Heart left ventricle (tissue), 16 donors: ENCODE measurements around the gene RNU5D-1. TPM values are rescaled to one million over a fixed set of nuclear protein-coding genes. Genes with fewer than 3 reads are reported as not detected.
A peak's percentile ranks its signal among the peaks of the same experiment; 100 is the strongest.
"Not testable (repeated sequence)": the region's sequence is repeated elsewhere in the genome, so short reads cannot be mapped to it uniquely, and the experiment has no call there.

Experiments
- ATAC-seq, 4 donors: fragments of 200-7000 bp; cut with Tn5 transposase; one replicate each; pipeline ENCODE4 v1.9.1; 2020 to 2022; ENCODE audit warnings: moderate library complexity in 4 of 4, mild to moderate bottlenecking in 3 of 4, moderate number of reproducible peaks in 1 of 4
- DNase-seq, 5 donors: peaks; one replicate each; pipeline ENCODE4 v3.0.0-alpha.2; 2020
- H3K27ac ChIP-seq, 12 donors: fragments of 200-600 bp; sonication (generic) in 4 of 12; one replicate each; pipeline versions ENCODE4 v1.5.0 to v1.8.0; 2016 to 2022; ENCODE audit warnings: mild to moderate bottlenecking in 2 of 12
- H3K27me3 ChIP-seq, 9 donors: fragments of 200-600 bp; sonication (generic) in 2 of 9; one replicate each; pipeline versions ENCODE4 v1.5.1 to v1.8.0; 2016 to 2022; ENCODE audit warnings: mild to moderate bottlenecking in 3 of 9
- H3K36me3 ChIP-seq, 9 donors: fragments of 200-600 bp; sonication (generic) in 2 of 9; one replicate each; pipeline versions ENCODE4 v1.5.0 to v1.8.0; 2018 to 2022; ENCODE audit warnings: mild to moderate bottlenecking in 2 of 9
- H3K4me1 ChIP-seq, 12 donors: fragments of 200-600 bp; sonication (generic) in 4 of 12; one replicate each; pipeline versions ENCODE4 v1.5.0 to v1.8.0; 2016 to 2022; ENCODE audit warnings: mild to moderate bottlenecking in 3 of 12
- H3K4me3 ChIP-seq, 12 donors: fragments of 200-600 bp; sonication (generic) in 4 of 12; one replicate each; pipeline versions ENCODE4 v1.5.0 to v1.8.0; 2017 to 2022; ENCODE audit warnings: mild to moderate bottlenecking in 9 of 12, moderate library complexity in 4 of 12
- H3K9me3 ChIP-seq, 12 donors: fragments of 200-600 bp; sonication (generic) in 4 of 12; one replicate each; pipeline versions ENCODE4 v1.5.0 to v1.8.0; 2016 to 2022; ENCODE audit warnings: mild to moderate bottlenecking in 1 of 12
- CTCF ChIP-seq, 12 donors: fragments of 200-600 bp; sonication (generic) in 4 of 12; IDR thresholded peaks; one replicate each; pipeline versions ENCODE4 v1.5.0 to v1.8.0; 2018 to 2022; ENCODE audit warnings: antibody characterized with exemption in 12 of 12, mild to moderate bottlenecking in 5 of 12
- POLR2A ChIP-seq, 2 donors: fragments of 450-650 bp; IDR thresholded peaks; one replicate each; pipeline ENCODE4 v1.6.1; 2017; ENCODE audit warnings: antibody characterized with exemption in 2 of 2, mild to moderate bottlenecking in 2 of 2, moderate library complexity in 2 of 2
- WGBS, 4 donors: extraction: QIAGEN DNeasy Blood & Tissue Kit in 2 of 4; methylation state at CpG; one replicate each; pipeline versions ENCODE4 v1.1.5 to v1.1.7; 2013 to 2018; 5-methylcytosine and 5-hydroxymethylcytosine counted together
- intact Hi-C, 10 donors: fragments of 100-400 bp; cut with DNase I; formaldehyde crosslinking; loops; one replicate each; pipeline versions ENCODE4 v1.11.1 to v1.14.2; 2022
- polyA plus RNA-seq, 2 donors: library from polyadenylated mRNA; stranded (reverse); fragments of 200-250 nt; gene quantifications; one replicate each; pipeline ENCODE4 v1.2.3, GENCODE V29; 2013
- total RNA-seq, 9 donors: library from RNA; depleted of rRNA in 2 of 9; stranded (reverse); fragments of >200 nt in 2 of 9; fragmentation: NEBNext Ultra II Directional in 3 of 9; extraction: Animal tissue kit (Norgen Biotek cat#: 25700) in 3 of 9; gene quantifications; one replicate each; pipeline versions ENCODE4 v1.1.0 to v1.2.4, GENCODE V29; 2016 to 2023
- donor health status: ischemic (EF 13 %, LVEDD 7.1; RV severe dilation, severe dysfunction).
- donor health status: healthy with polysubstance abuse.
- donor health status: DM: no; HTN: yes; CAD: no.
- donor health status: DM: no; HTN: no; CAD: no.
- donor health status: ischemic (EF 25% LVEDD 6.9; RV normal size, moderate dysfunction).
- donor health status: ischemic (EF 25% LVEDD 5.7; RV mildly dilated, moderate dysfunction).
- donor health status: healthy.
- donor health status: DM: yes; HTN: yes; CAD: no.
- donor health status: ischemic (EF 35%, LVEDD 5.7; RV mildly dilated, moderate dysfunction).
- donor health status: nonischemic (EF 11% LVEDD 7.7; RV severe dilation, severe dysfunction).
- donor health status: DM: yes; HTN: yes; CAD: no.
- donor health status: PGD.
- donor health status: ischemic (EF 29% LVEDD 5.4; RV normal size, mild dysfunction).
- donor health status: nonischemic (EF 23%, LVEDD 6.1; RV moderate dilation, normal function).

The RNU5D-1 gene
- total and polyA plus RNA-seq, 11 donors = not detected

- no peak for TF ChIP-seq CTCF (IDR thresholded peaks at IDR 0.05)
- TF ChIP-seq POLR2A (IDR thresholded peaks at IDR 0.05) = no peak
- Histone ChIP-seq H3K4me3 (peak overlapping the region in 11 of 12 donors; percentile 30 to 69 (median 62)), H3K27me3 (no peaks in the 10 kb centered on the region), H3K9me3 (no peaks in the 10 kb centered on the region), H3K27ac (peak overlapping the region in 3 of 12 donors; percentile 84 to 92 (median 89)), H3K36me3 (no peaks in the 10 kb centered on the region), H3K4me1 (peaks cover 0 to 13% (median 8%) of the 10 kb centered on the region in 12 donors)
- intact Hi-C loops = no loop called here
- DNase-seq = no peak
- no peak for ATAC-seq
- 1 to 4% (median 2%) methylated on average over 8 to 14 of the region's 14 CpGs for WGBS, 4 donors
Measured at GRCh38 chr1:44740179-44740617, 9.2 kb upstream of the RNU5D-1 start.

GRCh38 chr1:44739307-44740178, 8.6 kb upstream of the RNU5D-1 start, which contains the start of gene KIF2C:
KIF2C (plus strand) TSS chr1:44739837; CDS start chr1:44739933, 96 bp downstream.
- peak in 4 of 12 donors; percentile 3 to 41 (median 26) for TF ChIP-seq CTCF (IDR thresholded peaks at IDR 0.05)
- peak in 1 of 2 donors; percentile 69 for TF ChIP-seq POLR2A (IDR thresholded peaks at IDR 0.05)
- H3K36me3 ChIP-seq = no peaks in the 10 kb centered on the region
- 0 to 1% (median 1%) methylated on average over 52 to 57 of the region's 57 CpGs for WGBS, 4 donors
- intact Hi-C loops = loop anchor here in 5 of 10 donors (1.0 to 10.0 kb wide), 7 partner anchors 8 to 765 kb away; partner anchors contain the start of genes ARMH1 (in 1 of the 5), BEST4 (in 1 of the 5), CCDC163 (in 1 of the 5) and HECTD3 (in 1 of the 5)
- H3K4me1 ChIP-seq = peaks cover 0 to 13% (median 8%) of the 10 kb centered on the region in 12 donors
- no peaks in the 10 kb centered on the region for H3K9me3 ChIP-seq
- ATAC-seq (peak; percentile 100), DNase-seq (peak; percentile 96 to 98 (median 98))
- H3K4me3 ChIP-seq = peak within 1 kb of the TSS; percentile 19 to 69 (median 60)
- H3K27ac ChIP-seq = peak within 1 kb of the TSS; percentile 43 to 93 (median 86)
- H3K27me3 ChIP-seq = no peaks in the 10 kb centered on the region

GRCh38 chr1:44738953-44739306, 8.0 kb upstream of the RNU5D-1 start:
- not testable (repeated sequence) for ATAC-seq, DNase-seq
- H3K4me3 ChIP-seq = peak overlapping the region in 11 of 12 donors; percentile 35 to 69 (median 62)

GRCh38 chr1:44735992-44736391, 5.0 kb upstream of the RNU5D-1 start:
- Histone ChIP-seq H3K4me3 (no peak overlapping the region), H3K27ac (no peak overlapping the region), H3K36me3 (no peaks in the 10 kb centered on the region), H3K27me3 (no peaks in the 10 kb centered on the region), H3K9me3 (no peaks in the 10 kb centered on the region), H3K4me1 (peaks cover 0 to 17% (median 10%) of the 10 kb centered on the region in 12 donors)
- TF ChIP-seq POLR2A (IDR thresholded peaks at IDR 0.05) (no peak), CTCF (IDR thresholded peaks at IDR 0.05) (no peak)
- ATAC-seq (no peak), DNase-seq (no peak)
- intact Hi-C loops = loop anchor here in 5 of 10 donors (5.0 to 10.0 kb wide), 6 partner anchors 41 to 769 kb away; partner anchors contain the start of genes ARMH1 (in 1 of the 5), BEST4 (in 1 of the 5), CCDC163 (in 1 of the 5) and HECTD3 (in 1 of the 5)
- 88 to 96% (median 94%) methylated on average over 1 of the region's 1 CpG for WGBS, 4 donors

More at GRCh38 chr1:44738953-44739306, 8.0 kb upstream of the RNU5D-1 start:
- H3K27me3 ChIP-seq, H3K9me3 ChIP-seq, H3K36me3 ChIP-seq: not testable (repeated sequence)
- H3K27ac ChIP-seq = peak overlapping the region; percentile 43 to 93 (median 86)
- WGBS, 4 donors = 60 to 90% (median 75%) methylated on average over 1 of the region's 1 CpG
- peaks cover 0 to 13% (median 8%) of the 10 kb centered on the region in 12 donors for H3K4me1 ChIP-seq
- intact Hi-C loops = loop anchor here in 5 of 10 donors (1.0 to 10.0 kb wide), 7 partner anchors 8 to 766 kb away; partner anchors contain the start of genes ARMH1 (in 1 of the 5), BEST4 (in 1 of the 5), CCDC163 (in 1 of the 5) and HECTD3 (in 1 of the 5)
